CD4-positive, CD25-positive, alpha-beta regulatory T cell (primary cell): ENCODE measurements around the gene GATA3. TPM values are rescaled to one million over a fixed set of nuclear protein-coding genes. Genes with fewer than 3 reads are reported as not detected.
A peak's percentile ranks its signal among the peaks of the same experiment; 100 is the strongest.

ENCODE experiments used
- ATAC-seq, 2 donors: fragments of 150-1000 bp; cut with Tn5 transposase; one replicate each; pipeline ENCODE4 v1.10.0; 2021; ENCODE audit warnings: low read depth in 2 of 2, moderate number of reproducible peaks in 2 of 2, moderate library complexity in 1 of 2
- DNase-seq, 3 donors: peaks; one replicate each; pipeline versions ENCODE4 v3.0.0 to v3.0.0-alpha.2; 2012 to 2022; ENCODE audit warnings: mixed read lengths in 1 of 3
- H3K27ac ChIP-seq: one replicate; pipeline ENCODE4 v1.7.0; 2013; ENCODE audit warnings: mild to moderate bottlenecking, low read length; ENCODE audit not compliant: insufficient read depth, poor library complexity, severe bottlenecking
- H3K27me3 ChIP-seq: one replicate; pipeline ENCODE4 v1.7.0; 2013; ENCODE audit warnings: low read length; ENCODE audit not compliant: control insufficient read depth, insufficient read depth
- H3K36me3 ChIP-seq: one replicate; pipeline ENCODE4 v1.7.0; 2013; ENCODE audit warnings: mild to moderate bottlenecking, low read length, moderate library complexity; ENCODE audit not compliant: control insufficient read depth, insufficient read depth
- H3K4me1 ChIP-seq: 2 replicates; pipeline ENCODE4 v1.7.0; 2013; ENCODE audit warnings: mild to moderate bottlenecking, low read length; ENCODE audit not compliant: insufficient read depth, control insufficient read depth, poor library complexity, severe bottlenecking
- H3K4me3 ChIP-seq: one replicate; pipeline ENCODE4 v1.7.0; 2013; ENCODE audit warnings: low read depth, mild to moderate bottlenecking, low read length, moderate library complexity
- H3K9me3 ChIP-seq, 2 experiments: 1 replicate in 1 of 2; 2 replicates in 1 of 2; pipeline ENCODE4 v1.7.0; 2013; ENCODE audit warnings: low read length in 2 of 2, mild to moderate bottlenecking in 1 of 2, moderate library complexity in 1 of 2; ENCODE audit not compliant: control insufficient read depth in 2 of 2
- H3K27ac Mint-ChIP-seq, 3 donors: one replicate each; pipeline ENCODE4 v1.8.0; 2020 to 2022; ENCODE audit warnings: mild to moderate bottlenecking in 3 of 3, mixed read lengths in 3 of 3, moderate library complexity in 2 of 3
- H3K27me3 Mint-ChIP-seq: one replicate; pipeline ENCODE4 v1.8.0; 2022; ENCODE audit warnings: mild to moderate bottlenecking, mixed read lengths
- H3K36me3 Mint-ChIP-seq: one replicate; pipeline ENCODE4 v1.8.0; 2020; ENCODE audit warnings: mixed read lengths
- H3K4me1 Mint-ChIP-seq, 4 donors: one replicate each; pipeline ENCODE4 v1.8.0; 2020 to 2022; ENCODE audit warnings: mixed read lengths in 4 of 4, mild to moderate bottlenecking in 1 of 4
- H3K4me3 Mint-ChIP-seq, 4 donors: one replicate each; pipeline ENCODE4 v1.8.0; 2020 to 2022; ENCODE audit warnings: mild to moderate bottlenecking in 4 of 4, mixed read lengths in 4 of 4, moderate library complexity in 3 of 4
- H3K9me3 Mint-ChIP-seq, 7 donors: one replicate each; pipeline ENCODE4 v1.8.0; 2020 to 2022; ENCODE audit warnings: mixed read lengths in 7 of 7, mild to moderate bottlenecking in 3 of 7, moderate library complexity in 2 of 7
- polyA plus RNA-seq, 4 donors: library from polyadenylated mRNA; unstranded; fragments of 300-500 nt; fragmentation: Illumina TruSeq; gene quantifications; one replicate each; pipeline ENCODE4 v1.2.3, GENCODE V29; 2021
- total RNA-seq: library from RNA; stranded (reverse); gene quantifications from one replicate; pipeline ENCODE4 v1.2.3, GENCODE V29; 2022

The GATA3 gene
- total and polyA plus RNA-seq, 5 donors from 2014 or later: 32.9 to 182 (median 47.3) TPM

- DNase-seq (peak in 2 of 3 donors; percentile 31 to 70), ATAC-seq (no peak)
- Histone ChIP-seq H3K27me3 (no peaks in the 10 kb centered on the region), H3K27ac (peak overlapping the region; percentile 90), H3K36me3 (peaks cover 12% of the 10 kb centered on the region), H3K9me3 (no peaks in the 10 kb centered on the region), H3K4me3 (peak overlapping the region; percentile 88), H3K4me1 (peaks cover 66% of the 10 kb centered on the region)
- Mint-ChIP-seq H3K9me3 (peaks cover 0 to 6% (median 1%) of the 10 kb centered on the region in 7 donors), H3K4me3 (peak overlapping the region; percentile 91 to 100 (median 98)), H3K36me3 (peaks cover 22% of the 10 kb centered on the region), H3K27me3 (peaks cover 31% of the 10 kb centered on the region), H3K27ac (peak overlapping the region; percentile 92 to 98 (median 98)), H3K4me1 (peaks cover 10 to 54% (median 36%) of the 10 kb centered on the region in 4 donors)
Observed at GRCh38 chr10:8055420-8056349, 1.2 kb downstream of the GATA3 start.

DNA sequence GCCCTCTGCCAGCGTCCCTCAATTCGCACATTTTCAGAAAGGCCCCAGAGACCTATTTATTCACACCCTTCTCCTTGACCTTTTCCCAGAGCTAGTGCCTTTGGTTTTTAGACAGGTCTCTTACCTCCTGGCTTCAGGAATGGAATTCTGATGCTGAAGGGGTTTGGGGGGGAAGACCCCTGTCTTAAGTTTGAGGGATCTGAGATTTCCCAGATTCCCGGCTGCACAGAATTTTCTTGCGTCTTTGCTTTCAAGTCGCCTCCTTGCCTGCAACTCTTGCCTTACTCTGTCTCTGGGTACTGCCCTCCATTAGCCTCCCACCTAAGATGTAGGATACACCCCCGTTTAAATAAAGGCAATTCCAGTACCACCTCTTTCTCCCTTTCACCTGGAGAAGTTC, 1.9 kb downstream of the GATA3 start:
- Mint-ChIP-seq H3K4me3 (peak overlapping the region; percentile 91 to 100 (median 98)), H3K9me3 (peaks cover 0 to 6% (median 1%) of the 10 kb centered on the region in 7 donors), H3K27ac (peak overlapping the region; percentile 87 to 98 (median 98)), H3K36me3 (peaks cover 25% of the 10 kb centered on the region), H3K27me3 (peaks cover 30% of the 10 kb centered on the region), H3K4me1 (peaks cover 10 to 61% (median 41%) of the 10 kb centered on the region in 4 donors)
- H3K27ac ChIP-seq: peak overlapping the region; percentile 90
- peaks cover 13% of the 10 kb centered on the region for H3K36me3 ChIP-seq
- DNase-seq (no peak), ATAC-seq (no peak)
- H3K4me3 ChIP-seq: peak overlapping the region; percentile 86
- no peaks in the 10 kb centered on the region for H3K27me3 ChIP-seq
- no peaks in the 10 kb centered on the region for H3K9me3 ChIP-seq
- peaks cover 66% of the 10 kb centered on the region for H3K4me1 ChIP-seq

DNA sequence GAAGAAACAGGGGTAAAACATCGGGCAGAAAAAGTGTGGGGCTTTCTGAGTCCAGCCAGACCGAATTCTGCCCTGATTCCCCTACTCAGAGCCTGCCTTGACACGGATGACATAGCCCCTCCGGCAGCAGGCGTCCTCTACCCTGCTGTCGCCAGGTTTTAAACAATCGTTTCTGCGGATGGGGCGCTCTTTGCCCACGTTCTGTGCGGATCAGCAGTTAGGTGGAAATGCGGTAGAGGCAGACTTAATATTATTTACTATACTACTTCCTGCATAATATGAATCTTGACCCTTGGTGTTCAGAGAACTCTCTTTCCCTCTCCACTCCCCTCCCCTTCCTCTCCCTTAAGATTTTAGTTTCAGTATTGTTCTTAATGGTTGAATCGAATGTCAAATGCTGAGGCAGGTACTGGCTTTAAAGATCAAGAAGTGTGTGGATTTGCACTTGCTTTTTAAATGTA, 2.4 kb downstream of the GATA3 start:
- H3K36me3 Mint-ChIP-seq: peaks cover 26% of the 10 kb centered on the region
- peak overlapping the region; percentile 90 for H3K27ac ChIP-seq
- H3K9me3 Mint-ChIP-seq: peaks cover 0 to 6% (median 1%) of the 10 kb centered on the region in 7 donors
- peaks cover 10 to 64% (median 44%) of the 10 kb centered on the region in 4 donors for H3K4me1 Mint-ChIP-seq
- peak; percentile 12 for ATAC-seq
- H3K27ac Mint-ChIP-seq: peak overlapping the region; percentile 87 to 98 (median 98)
- peak overlapping the region; percentile 86 for H3K4me3 ChIP-seq
- peak overlapping the region; percentile 91 to 100 (median 98) for H3K4me3 Mint-ChIP-seq
- H3K27me3 Mint-ChIP-seq: peaks cover 29% of the 10 kb centered on the region
- no peaks in the 10 kb centered on the region for H3K27me3 ChIP-seq
- peak in 2 of 3 donors; percentile 72 to 92 for DNase-seq
- H3K4me1 ChIP-seq: peaks cover 66% of the 10 kb centered on the region
- peaks cover 18% of the 10 kb centered on the region for H3K36me3 ChIP-seq
- no peaks in the 10 kb centered on the region for H3K9me3 ChIP-seq

GRCh38 chr10:8057636-8058273, 3.3 kb downstream of the GATA3 start:
- peak overlapping the region; percentile 90 for H3K27ac ChIP-seq
- ATAC-seq (no peak), DNase-seq (no peak)
- no peaks in the 10 kb centered on the region for H3K27me3 ChIP-seq
- Mint-ChIP-seq H3K27me3 (peaks cover 21% of the 10 kb centered on the region), H3K36me3 (peaks cover 23% of the 10 kb centered on the region), H3K4me1 (peaks cover 10 to 64% (median 46%) of the 10 kb centered on the region in 4 donors), H3K9me3 (peaks cover 0 to 6% (median 1%) of the 10 kb centered on the region in 7 donors), H3K4me3 (peak overlapping the region; percentile 91 to 100 (median 98)), H3K27ac (peak overlapping the region; percentile 87 to 98 (median 98))
- H3K4me1 ChIP-seq: peaks cover 66% of the 10 kb centered on the region
- peaks cover 25% of the 10 kb centered on the region for H3K36me3 ChIP-seq
- no peaks in the 10 kb centered on the region for H3K9me3 ChIP-seq
- peak overlapping the region; percentile 86 for H3K4me3 ChIP-seq

GRCh38 chr10:8058274-8059111, 4.0 kb downstream of the GATA3 start:
- H3K27me3 ChIP-seq: no peaks in the 10 kb centered on the region
- H3K4me1 Mint-ChIP-seq: peaks cover 5 to 66% (median 48%) of the 10 kb centered on the region in 4 donors
- H3K36me3 Mint-ChIP-seq: peaks cover 31% of the 10 kb centered on the region
- no peaks in the 10 kb centered on the region for H3K9me3 ChIP-seq
- H3K27ac ChIP-seq: peak overlapping the region; percentile 90
- peak overlapping the region; percentile 91 to 100 (median 98) for H3K4me3 Mint-ChIP-seq
- H3K4me3 ChIP-seq: peak overlapping the region; percentile 93
- H3K4me1 ChIP-seq: peaks cover 66% of the 10 kb centered on the region
- peak overlapping the region; percentile 87 to 98 (median 98) for H3K27ac Mint-ChIP-seq
- DNase-seq: no peak
- no peak for ATAC-seq
- peaks cover 14% of the 10 kb centered on the region for H3K27me3 Mint-ChIP-seq
- H3K36me3 ChIP-seq: peaks cover 32% of the 10 kb centered on the region
- H3K9me3 Mint-ChIP-seq: peaks cover 0 to 6% (median 1%) of the 10 kb centered on the region in 7 donors

DNA sequence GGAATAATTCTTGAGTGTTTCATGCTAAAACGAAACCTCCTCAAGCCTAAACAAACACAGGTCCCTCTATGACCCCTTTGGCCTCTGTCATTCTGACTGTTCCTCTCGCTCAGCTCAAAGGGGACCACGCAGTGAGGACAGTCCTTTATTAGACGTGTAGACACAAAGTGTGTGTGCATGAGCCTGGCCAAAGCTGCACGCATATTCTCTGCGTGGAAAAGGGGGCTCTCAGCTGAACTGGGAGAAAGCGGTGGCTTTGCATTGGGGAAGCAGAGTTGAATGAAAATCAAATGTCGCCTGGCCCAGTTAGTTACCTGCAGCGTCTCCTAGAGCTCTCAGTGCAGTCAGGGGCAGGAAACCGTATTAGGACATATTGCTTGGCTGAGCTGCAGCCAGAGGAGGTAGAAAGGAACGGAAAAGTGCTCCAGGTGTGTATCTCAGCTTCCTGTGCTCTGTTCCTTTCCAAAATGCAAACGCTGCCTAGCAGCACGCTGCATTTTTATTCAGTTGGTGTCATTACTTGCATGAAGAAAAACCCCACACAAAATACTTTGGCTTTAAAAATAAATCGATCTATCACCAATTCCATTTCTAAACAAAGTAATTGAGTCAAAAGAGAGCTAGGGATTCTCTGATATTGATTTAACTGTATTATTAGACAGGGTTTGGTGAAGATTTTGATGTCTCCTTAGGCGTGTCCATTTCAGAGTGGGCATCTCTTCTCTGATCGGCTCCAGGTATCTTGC, 4.9 kb downstream of the GATA3 start:
- Histone ChIP-seq H3K27me3 (no peaks in the 10 kb centered on the region), H3K4me3 (peak overlapping the region; percentile 93)

More for the DNA sequence above, 4.9 kb downstream of the GATA3 start:
- Mint-ChIP-seq H3K4me1 (peaks cover 5 to 71% (median 53%) of the 10 kb centered on the region in 4 donors), H3K9me3 (peaks cover 0 to 6% (median 1%) of the 10 kb centered on the region in 7 donors), H3K27ac (peak overlapping the region; percentile 87 to 98 (median 98)), H3K36me3 (peaks cover 39% of the 10 kb centered on the region), H3K4me3 (peak overlapping the region; percentile 91 to 100 (median 98)), H3K27me3 (peaks cover 13% of the 10 kb centered on the region)
- Histone ChIP-seq H3K9me3 (no peaks in the 10 kb centered on the region), H3K36me3 (peaks cover 41% of the 10 kb centered on the region), H3K27ac (peak overlapping the region; percentile 90), H3K4me1 (peaks cover 73% of the 10 kb centered on the region)
- ATAC-seq (no peak), DNase-seq (peak in 1 of 3 donors; percentile 68)
